Neural cell (in vitro differentiated cells): ENCODE data around the gene SENP8. TPM values are rescaled to one million over a fixed set of nuclear protein-coding genes. Genes with fewer than 3 reads are reported as not detected.

ENCODE experiments used
- H2AFZ ChIP-seq: fragments of 200-600, 300-800 bp; sonication (generic), shearing (Covaris generic); 2 replicates; pipeline ENCODE4 v1.6.0; 2014; ENCODE audit warnings: low read depth, mild to moderate bottlenecking, antibody characterized with exemption, low read length, moderate library complexity
- H3F3A ChIP-seq: fragments of 200-600 bp; shearing (Covaris generic); 2 replicates; pipeline ENCODE4 v1.6.1; 2016; ENCODE audit warnings: mild to moderate bottlenecking, moderate library complexity, mixed read lengths, antibody characterized with exemption, low read length; ENCODE audit not compliant: insufficient read depth, poor library complexity, severe bottlenecking
- H3K27ac ChIP-seq: fragments of 200-600, 300-800 bp; sonication (generic), shearing (Covaris generic); 2 replicates; pipeline ENCODE4 v1.5.1; 2014; ENCODE audit warnings: mild to moderate bottlenecking, low read length, moderate library complexity
- H3K27me3 ChIP-seq: fragments of 300-800, 200-600 bp; sonication (generic), shearing (Covaris generic); 2 replicates; pipeline ENCODE4 v1.6.0; 2014; ENCODE audit warnings: mild to moderate bottlenecking, low read depth, low read length, moderate library complexity; ENCODE audit not compliant: insufficient read depth
- H3K36me3 ChIP-seq: fragments of 300-800, 200-600 bp; sonication (generic), shearing (Covaris generic); 2 replicates; pipeline ENCODE4 v1.5.1; 2014; ENCODE audit warnings: mild to moderate bottlenecking, antibody characterized with exemption, low read length, moderate library complexity; ENCODE audit not compliant: insufficient read depth
- H3K4me2 ChIP-seq: fragments of 300-800, 200-600 bp; sonication (generic), shearing (Covaris generic); 2 replicates; pipeline ENCODE4 v1.6.0; 2014; ENCODE audit warnings: mild to moderate bottlenecking, low read length
- H3K4me3 ChIP-seq: fragments of 300-800, 200-600 bp; sonication (generic), shearing (Covaris generic); 2 replicates; pipeline ENCODE4 v1.5.1; 2014; ENCODE audit warnings: mild to moderate bottlenecking, low read length, moderate library complexity
- H3K79me2 ChIP-seq: fragments of 200-600 bp; shearing (Covaris generic); replicated peaks from 2 replicates; pipeline ENCODE4 v1.6.0; 2014; ENCODE audit warnings: mild to moderate bottlenecking, low read length, moderate library complexity; ENCODE audit not compliant: insufficient read depth
- H3K9ac ChIP-seq: fragments of 300-800, 200-600 bp; sonication (generic), shearing (Covaris generic); 2 replicates; pipeline ENCODE4 v1.6.1; 2016; ENCODE audit warnings: mild to moderate bottlenecking, low read length, mixed read lengths
- H3K9me2 ChIP-seq: fragments of 200-600 bp; shearing (Covaris generic); 2 replicates; pipeline ENCODE4 v1.6.1; 2016; ENCODE audit warnings: mild to moderate bottlenecking, low read length, mixed read lengths; ENCODE audit not compliant: insufficient read depth
- H3K9me3 ChIP-seq: fragments of 200-600, 300-800 bp; sonication (generic), shearing (Covaris generic); 2 replicates; pipeline ENCODE4 v1.6.1; 2016; ENCODE audit warnings: mild to moderate bottlenecking, mixed run types, low read length, moderate library complexity, mixed read lengths
- H4K20me1 ChIP-seq: fragments of 200-600 bp; shearing (Covaris generic); 2 replicates; pipeline ENCODE4 v1.6.1; 2016; ENCODE audit warnings: mild to moderate bottlenecking, mixed run types; ENCODE audit not compliant: insufficient read depth
- CTCF ChIP-seq: fragments of 450-650 bp; IDR thresholded peaks from 2 replicates; pipeline ENCODE4 v1.5.1; 2014; ENCODE audit warnings: antibody characterized with exemption, mild to moderate bottlenecking, moderate library complexity; ENCODE audit not compliant: poor library complexity, severe bottlenecking
- EP300 ChIP-seq: fragments of 450-650 bp; conservative IDR thresholded peaks from 2 replicates; pipeline ENCODE4 v1.6.1; 2014; ENCODE audit warnings: antibody characterized with exemption, mild to moderate bottlenecking, moderate library complexity; ENCODE audit not compliant: poor library complexity, severe bottlenecking
- EZH2 ChIP-seq: fragments of 200-600, 300-800 bp; shearing (Covaris generic), sonication (generic); IDR thresholded peaks from 2 replicates; pipeline ENCODE4 v1.6.1; 2014; ENCODE audit warnings: antibody characterized with exemption, low read length, borderline replicate concordance, mild to moderate bottlenecking; ENCODE audit not compliant: insufficient read depth, poor library complexity, severe bottlenecking
- MXI1 ChIP-seq: fragments of 450-650 bp; conservative IDR thresholded peaks from 2 replicates; pipeline ENCODE4 v1.6.1; 2014; ENCODE audit warnings: antibody characterized with exemption, mild to moderate bottlenecking; ENCODE audit not compliant: poor library complexity, severe bottlenecking
- POLR2AphosphoS5 ChIP-seq: IDR thresholded peaks from 2 replicates; pipeline ENCODE4 v1.6.1; 2012
- RAD21 ChIP-seq: fragments of 450-650 bp; conservative IDR thresholded peaks from 2 replicates; pipeline ENCODE4 v1.6.1; 2014; ENCODE audit warnings: antibody characterized with exemption, mild to moderate bottlenecking, moderate library complexity
- REST ChIP-seq: IDR thresholded peaks from 2 replicates; pipeline ENCODE4 v1.6.1; 2012; ENCODE audit warnings: borderline replicate concordance
- SMC3 ChIP-seq: fragments of 450-650 bp; conservative IDR thresholded peaks from 2 replicates; pipeline ENCODE4 v1.6.1; 2014; ENCODE audit warnings: antibody characterized with exemption, mild to moderate bottlenecking, moderate library complexity; ENCODE audit not compliant: poor library complexity
- TAF1 ChIP-seq: IDR thresholded peaks from 2 replicates; pipeline ENCODE4 v1.6.1; 2012; ENCODE audit warnings: low read depth
- polyA plus RNA-seq: library from polyadenylated mRNA; depleted of rRNA; stranded (reverse); fragments of >200 nt; gene quantifications from 2 replicates; pipeline ENCODE4 v1.2.3, GENCODE V29; 2014

Gene SENP8
- polyA plus RNA-seq, 1 donor from 2014 or later = 3.2 TPM

- Histone ChIP-seq H3K36me3 (no peaks in the 10 kb centered on the region), H3K9ac (no peak overlapping the region), H3K27me3 (no peaks in the 10 kb centered on the region), H3K4me2 (no peak overlapping the region), H3K9me2 (no peaks in the 10 kb centered on the region), H3F3A (no peaks in the 10 kb centered on the region), H3K9me3 (no peaks in the 10 kb centered on the region), H3K27ac (no peak overlapping the region), H3K79me2 (peaks cover 13% of the 10 kb centered on the region), H3K4me3 (no peak overlapping the region), H4K20me1 (no peaks in the 10 kb centered on the region), H2AFZ (no peak overlapping the region)
- TF ChIP-seq POLR2AphosphoS5 = no peak
- no peak for TF ChIP-seq TAF1
- TF ChIP-seq EZH2 = no peak
- TF ChIP-seq REST = no peak
- no peak for TF ChIP-seq SMC3
- TF ChIP-seq EP300 = no peak
- TF ChIP-seq MXI1 = no peak
- TF ChIP-seq CTCF = no peak
- no peak for TF ChIP-seq RAD21
These were observed 40.3 kb upstream of the SENP8 start for GRCh38 chr15:72077950-72078349.

- Histone ChIP-seq H3K9me2 (no peaks in the 10 kb centered on the region), H3K9me3 (no peaks in the 10 kb centered on the region), H3K4me3 (no peak overlapping the region), H3K9ac (no peak overlapping the region), H3K27me3 (no peaks in the 10 kb centered on the region), H4K20me1 (no peaks in the 10 kb centered on the region), H2AFZ (no peak overlapping the region), H3K36me3 (no peaks in the 10 kb centered on the region), H3F3A (no peaks in the 10 kb centered on the region), H3K27ac (no peak overlapping the region), H3K4me2 (no peak overlapping the region), H3K79me2 (peaks cover 6% of the 10 kb centered on the region)
- TF ChIP-seq SMC3 (no peak), TAF1 (no peak), EZH2 (no peak), MXI1 (no peak), REST (no peak), RAD21 (no peak), CTCF (no peak), EP300 (no peak), POLR2AphosphoS5 (no peak)
These were observed 39.3 kb upstream of the SENP8 start for GRCh38 chr15:72078887-72079286.
